ENCODE measurements around the gene MRPL33. TPM values are rescaled to one million over a fixed set of nuclear protein-coding genes. Genes with fewer than 3 reads are reported as not detected.

The MRPL33 gene
- polyA plus RNA-seq, 4 donors = 111 to 156 (median 127) TPM

DNA sequence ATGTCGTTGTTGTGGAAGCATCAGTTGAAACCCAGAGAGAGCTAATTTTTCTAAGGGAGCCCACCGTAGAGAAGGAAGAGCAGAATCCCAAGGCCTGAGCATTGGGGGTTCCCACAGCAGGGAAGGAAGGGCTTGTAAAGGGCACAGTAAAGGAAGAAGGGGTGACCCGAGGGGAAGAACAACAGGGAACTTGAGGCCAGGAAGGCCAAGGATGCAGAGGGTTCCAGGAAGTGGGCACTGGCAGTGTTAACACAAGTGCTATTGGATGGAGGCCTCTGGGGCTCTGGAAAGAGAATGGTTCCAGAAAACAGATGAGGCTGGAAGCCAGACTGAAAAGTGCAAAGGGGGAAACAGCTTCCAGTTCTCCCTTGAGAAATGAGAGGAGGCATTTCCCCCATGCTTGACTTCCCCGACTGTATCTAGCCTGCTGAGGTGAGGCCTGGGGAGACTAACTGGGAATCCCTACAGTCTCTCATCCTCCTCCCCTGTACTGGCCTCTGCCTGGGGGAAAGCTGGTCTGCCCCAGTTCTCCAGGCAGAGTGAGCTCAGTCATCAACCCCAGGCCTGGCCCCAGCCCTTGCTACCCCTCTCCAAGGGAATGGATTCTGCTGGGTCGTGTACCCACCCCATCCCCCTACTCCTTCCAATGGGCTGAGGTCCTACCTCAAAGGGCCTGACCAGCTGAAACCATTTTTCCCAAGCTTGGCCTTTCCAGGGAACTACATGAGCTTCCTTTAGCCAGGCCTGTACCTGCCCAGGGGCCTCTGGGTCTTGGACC lies 43.2 kb upstream of the MRPL33 start:
- Histone ChIP-seq H3K36me3 (ENCODE audit: control insufficient read depth in 3 of 3, insufficient read depth in 2 of 3, low read depth in 1 of 3, low read length in 3 of 3) (no peaks in the 10 kb centered on the region), H3K9me3 (ENCODE audit: control insufficient read depth in 2 of 2, insufficient read depth in 1 of 2, low read depth in 1 of 2, low read length in 1 of 2) (no peaks in the 10 kb centered on the region), H3K4me3 (ENCODE audit: low read depth in 1 of 3, low read length in 3 of 3) (no peak overlapping the region), H3K4me1 (ENCODE audit: control insufficient read depth in 3 of 3, insufficient read depth in 2 of 3, low read depth in 1 of 3, low read length in 2 of 3) (peaks cover 4 to 35% (median 16%) of the 10 kb centered on the region in 3 donors), H3K27me3 (ENCODE audit: control insufficient read depth in 3 of 3, insufficient read depth in 3 of 3, low read length in 3 of 3) (no peaks in the 10 kb centered on the region), H3K27ac (ENCODE audit: low read depth in 1 of 3, low read length in 2 of 3) (peak overlapping the region; percentile 23 to 86 (median 72))
- 80 to 87% (median 81%) methylated on average over 5 of the region's 5 CpGs for WGBS, 3 donors
- no peak for DNase-seq
- FAIRE-seq = no peak

DNA sequence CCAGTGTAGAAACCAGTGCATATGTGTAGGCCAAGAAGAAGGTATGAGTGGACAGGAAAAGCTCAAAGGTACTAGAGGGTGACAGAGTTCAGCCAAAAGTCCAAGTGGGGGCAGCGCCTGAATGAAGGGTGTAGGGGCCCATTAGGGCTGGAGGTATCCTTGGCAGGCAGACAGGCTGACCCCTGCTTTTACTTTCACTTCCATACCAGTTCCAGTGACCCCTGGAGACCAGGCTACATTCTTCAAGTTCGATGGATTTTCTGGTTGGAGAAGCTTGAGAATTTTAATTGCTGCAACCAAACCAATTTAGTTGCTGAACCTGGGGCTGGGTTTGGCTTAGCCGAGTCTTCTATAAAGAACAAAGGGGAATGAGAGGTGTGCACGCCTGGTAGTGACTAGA lies 42.3 kb upstream of the MRPL33 start:
- FAIRE-seq (no peak), DNase-seq (peak; percentile 55 to 82)
- Histone ChIP-seq H3K27me3 (ENCODE audit: control insufficient read depth in 3 of 3, insufficient read depth in 3 of 3, low read length in 3 of 3) (no peaks in the 10 kb centered on the region), H3K4me3 (ENCODE audit: low read depth in 1 of 3, low read length in 3 of 3) (no peak overlapping the region), H3K27ac (ENCODE audit: low read depth in 1 of 3, low read length in 2 of 3) (peak overlapping the region in 1 of 3 donors; percentile 86), H3K9me3 (ENCODE audit: control insufficient read depth in 2 of 2, insufficient read depth in 1 of 2, low read depth in 1 of 2, low read length in 1 of 2) (no peaks in the 10 kb centered on the region), H3K4me1 (ENCODE audit: control insufficient read depth in 3 of 3, insufficient read depth in 2 of 3, low read depth in 1 of 3, low read length in 2 of 3) (peaks cover 4 to 27% (median 16%) of the 10 kb centered on the region in 3 donors), H3K36me3 (ENCODE audit: control insufficient read depth in 3 of 3, insufficient read depth in 2 of 3, low read depth in 1 of 3, low read length in 3 of 3) (no peaks in the 10 kb centered on the region)
- WGBS, 3 donors = 16 to 44% (median 23%) methylated on average over 4 of the region's 4 CpGs

DNA sequence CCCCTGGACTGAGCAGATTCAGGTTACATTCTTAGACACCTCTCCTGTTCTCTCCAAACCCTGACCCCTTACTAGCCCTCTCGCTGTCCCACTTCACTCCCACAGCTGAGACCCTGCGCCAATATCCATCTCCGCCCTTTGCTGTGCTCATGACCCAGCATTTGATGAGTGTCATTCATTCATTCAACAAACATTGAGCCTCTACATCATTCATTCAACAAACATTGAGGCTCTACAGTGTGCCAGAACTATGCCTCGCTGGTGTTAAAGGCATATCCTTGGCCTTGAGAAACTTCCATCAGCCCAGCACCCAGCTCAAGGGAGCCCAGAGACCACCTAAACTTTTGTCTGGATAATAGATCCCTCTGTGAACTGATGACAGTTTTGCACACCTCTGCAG lies 41.9 kb upstream of the MRPL33 start:
- H3K27ac ChIP-seq (ENCODE audit: low read depth in 1 of 3, low read length in 2 of 3) = peak overlapping the region in 1 of 3 donors; percentile 86
- H3K4me1 ChIP-seq (ENCODE audit: control insufficient read depth in 3 of 3, insufficient read depth in 2 of 3, low read depth in 1 of 3, low read length in 2 of 3) = peaks cover 4 to 28% (median 16%) of the 10 kb centered on the region in 3 donors
- 94 to 97% (median 94%) methylated on average over 4 of the region's 4 CpGs for WGBS, 3 donors
- H3K9me3 ChIP-seq (ENCODE audit: control insufficient read depth in 2 of 2, insufficient read depth in 1 of 2, low read depth in 1 of 2, low read length in 1 of 2) = no peaks in the 10 kb centered on the region
- DNase-seq (no peak), FAIRE-seq (no peak)
- H3K4me3 ChIP-seq (ENCODE audit: low read depth in 1 of 3, low read length in 3 of 3) = no peak overlapping the region
- H3K36me3 ChIP-seq (ENCODE audit: control insufficient read depth in 3 of 3, insufficient read depth in 2 of 3, low read depth in 1 of 3, low read length in 3 of 3) = no peaks in the 10 kb centered on the region
- no peaks in the 10 kb centered on the region for H3K27me3 ChIP-seq (ENCODE audit: control insufficient read depth in 3 of 3, insufficient read depth in 3 of 3, low read length in 3 of 3)

DNA sequence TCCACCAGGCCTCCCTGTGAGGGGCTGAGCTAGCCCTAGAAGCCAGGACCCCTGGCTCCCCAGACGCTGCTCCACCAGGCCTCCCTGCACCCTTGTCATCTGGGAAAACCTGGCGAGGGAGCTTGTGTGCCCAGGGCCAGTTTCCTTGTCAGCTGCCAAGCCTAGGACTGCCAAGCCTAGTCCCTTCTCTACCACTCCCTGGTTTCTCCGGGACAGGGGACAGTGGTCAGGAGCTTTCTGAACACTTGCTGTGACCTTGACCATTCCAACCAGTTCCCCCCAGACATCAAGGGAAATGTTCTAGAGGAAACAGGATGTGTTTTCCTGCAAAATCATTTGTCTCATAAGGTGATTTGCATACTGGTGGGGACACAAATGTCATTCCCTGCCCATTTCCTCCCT lies 41.3 kb upstream of the MRPL33 start:
- Histone ChIP-seq H3K36me3 (ENCODE audit: control insufficient read depth in 3 of 3, insufficient read depth in 2 of 3, low read depth in 1 of 3, low read length in 3 of 3) (no peaks in the 10 kb centered on the region), H3K4me3 (ENCODE audit: low read depth in 1 of 3, low read length in 3 of 3) (no peak overlapping the region), H3K27me3 (ENCODE audit: control insufficient read depth in 3 of 3, insufficient read depth in 3 of 3, low read length in 3 of 3) (no peaks in the 10 kb centered on the region), H3K27ac (ENCODE audit: low read depth in 1 of 3, low read length in 2 of 3) (peak overlapping the region in 2 of 3 donors; percentile 57 to 86), H3K4me1 (ENCODE audit: control insufficient read depth in 3 of 3, insufficient read depth in 2 of 3, low read depth in 1 of 3, low read length in 2 of 3) (peaks cover 6 to 28% (median 16%) of the 10 kb centered on the region in 3 donors), H3K9me3 (ENCODE audit: control insufficient read depth in 2 of 2, insufficient read depth in 1 of 2, low read depth in 1 of 2, low read length in 1 of 2) (no peaks in the 10 kb centered on the region)
- no peak for FAIRE-seq
- WGBS, 3 donors = 27 to 57% (median 48%) methylated on average over 3 of the region's 3 CpGs
- peak in 1 of 2 donors; percentile 51 for DNase-seq

DNA sequence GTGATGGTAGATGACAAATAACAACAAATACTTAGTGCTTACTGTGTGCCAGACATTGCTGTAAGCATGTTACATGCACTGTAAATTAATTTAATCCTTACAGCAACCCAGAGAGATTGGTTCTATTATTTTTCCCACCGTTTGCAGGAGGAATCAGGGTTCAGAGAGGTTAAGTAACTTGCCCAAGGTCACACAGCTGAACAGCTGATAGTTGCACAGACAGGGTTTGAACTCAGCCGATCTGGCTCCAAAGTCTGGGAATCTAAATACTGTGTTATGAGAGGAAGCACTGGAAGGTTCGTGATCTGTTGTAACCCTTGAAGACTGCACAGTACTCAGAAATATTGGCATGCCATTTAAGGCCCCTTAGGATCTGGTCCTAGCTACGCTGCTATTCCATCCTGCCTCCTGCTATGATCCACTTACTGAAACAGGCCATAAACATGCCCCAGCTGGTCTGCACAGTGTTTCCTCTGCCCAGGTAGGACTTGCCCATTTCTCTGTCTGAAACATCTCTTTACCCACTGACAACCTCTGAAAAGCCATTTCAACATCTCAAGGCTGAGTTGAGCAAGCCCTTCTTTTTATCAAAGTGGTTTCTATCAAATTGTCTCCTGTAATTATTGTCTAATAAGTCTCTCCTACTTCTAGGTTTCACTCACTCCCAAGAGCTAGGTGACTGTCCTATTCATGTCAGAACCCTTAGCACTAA lies 40.4 kb upstream of the MRPL33 start:
- WGBS, 3 donors = 43 to 58% (median 45%) methylated on average over 4 of the region's 4 CpGs
- DNase-seq (no peak), FAIRE-seq (no peak)
- Histone ChIP-seq H3K27me3 (ENCODE audit: control insufficient read depth in 3 of 3, insufficient read depth in 3 of 3, low read length in 3 of 3) (no peaks in the 10 kb centered on the region), H3K4me3 (ENCODE audit: low read depth in 1 of 3, low read length in 3 of 3) (no peak overlapping the region), H3K36me3 (ENCODE audit: control insufficient read depth in 3 of 3, insufficient read depth in 2 of 3, low read depth in 1 of 3, low read length in 3 of 3) (no peaks in the 10 kb centered on the region), H3K9me3 (ENCODE audit: control insufficient read depth in 2 of 2, insufficient read depth in 1 of 2, low read depth in 1 of 2, low read length in 1 of 2) (no peaks in the 10 kb centered on the region), H3K27ac (ENCODE audit: low read depth in 1 of 3, low read length in 2 of 3) (peak overlapping the region in 1 of 3 donors; percentile 86), H3K4me1 (ENCODE audit: control insufficient read depth in 3 of 3, insufficient read depth in 2 of 3, low read depth in 1 of 3, low read length in 2 of 3) (peaks cover 14 to 33% (median 16%) of the 10 kb centered on the region in 3 donors)

DNA sequence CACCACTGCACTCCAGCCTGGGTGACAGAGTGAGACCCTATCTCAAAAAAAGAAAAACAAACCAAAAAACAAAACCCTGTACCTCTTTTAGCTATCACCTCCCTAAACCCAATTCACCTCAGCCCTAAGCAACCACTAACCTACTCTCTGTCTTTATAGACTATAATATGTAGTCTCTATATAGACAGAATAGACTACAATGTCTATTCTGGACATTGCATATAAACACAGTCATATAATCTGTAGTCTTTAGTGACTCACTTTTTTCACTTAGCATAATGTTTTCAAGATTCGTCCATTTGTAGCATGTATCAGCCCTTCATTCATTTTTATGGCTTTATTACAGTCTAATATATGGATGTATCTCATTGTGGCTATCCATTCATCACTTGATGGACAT lies 37.2 kb upstream of the MRPL33 start:
- FAIRE-seq = no peak
- Histone ChIP-seq H3K9me3 (ENCODE audit: control insufficient read depth in 2 of 2, insufficient read depth in 1 of 2, low read depth in 1 of 2, low read length in 1 of 2) (no peaks in the 10 kb centered on the region), H3K27ac (ENCODE audit: low read depth in 1 of 3, low read length in 2 of 3) (peak overlapping the region in 1 of 3 donors; percentile 32), H3K4me1 (ENCODE audit: control insufficient read depth in 3 of 3, insufficient read depth in 2 of 3, low read depth in 1 of 3, low read length in 2 of 3) (peaks cover 13 to 41% (median 17%) of the 10 kb centered on the region in 3 donors), H3K36me3 (ENCODE audit: control insufficient read depth in 3 of 3, insufficient read depth in 2 of 3, low read depth in 1 of 3, low read length in 3 of 3) (no peaks in the 10 kb centered on the region), H3K4me3 (ENCODE audit: low read depth in 1 of 3, low read length in 3 of 3) (no peak overlapping the region), H3K27me3 (ENCODE audit: control insufficient read depth in 3 of 3, insufficient read depth in 3 of 3, low read length in 3 of 3) (no peaks in the 10 kb centered on the region)
- no peak for DNase-seq
- 12 to 61% (median 38%) methylated on average over 1 of the region's 1 CpG for WGBS, 3 donors

DNA sequence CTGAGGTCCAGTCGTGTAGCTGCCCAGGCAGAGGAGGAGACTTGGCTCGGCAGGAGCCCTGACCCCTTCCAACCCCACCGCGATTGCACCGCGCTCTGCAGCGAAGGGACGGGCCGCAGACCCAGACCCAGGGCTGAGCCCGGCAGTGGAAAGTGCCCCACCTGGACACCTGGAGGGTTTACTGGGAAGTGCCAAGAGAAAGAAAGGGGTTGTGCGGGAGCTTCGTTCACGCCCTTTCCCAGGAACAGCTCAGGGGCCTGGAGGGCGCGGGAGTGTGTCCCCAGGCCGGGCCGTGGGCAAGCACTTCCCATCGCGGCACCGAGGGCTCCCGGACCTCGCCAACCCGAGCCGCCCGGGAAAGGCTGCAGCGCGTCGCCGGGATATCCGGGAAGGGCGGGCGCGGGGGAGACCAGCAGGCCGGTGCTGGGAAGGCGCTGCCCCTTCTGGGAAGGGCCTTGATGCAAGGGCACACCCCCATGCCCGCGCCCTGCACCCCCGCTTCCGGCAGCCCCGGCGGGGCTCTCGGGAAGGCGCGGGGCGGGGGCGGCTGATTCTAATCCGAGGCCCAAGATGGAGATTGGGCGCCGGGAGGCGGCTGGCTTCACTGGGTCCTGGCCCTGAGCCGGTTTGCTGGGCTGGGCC lies 36.1 kb upstream of the MRPL33 start:
- Histone ChIP-seq H3K36me3 (ENCODE audit: control insufficient read depth in 3 of 3, insufficient read depth in 2 of 3, low read depth in 1 of 3, low read length in 3 of 3) (no peaks in the 10 kb centered on the region), H3K27ac (ENCODE audit: low read depth in 1 of 3, low read length in 2 of 3) (peak overlapping the region; percentile 8 to 96 (median 81)), H3K27me3 (ENCODE audit: control insufficient read depth in 3 of 3, insufficient read depth in 3 of 3, low read length in 3 of 3) (no peaks in the 10 kb centered on the region), H3K4me3 (ENCODE audit: low read depth in 1 of 3, low read length in 3 of 3) (peak overlapping the region in 2 of 3 donors; percentile 38 to 54), H3K9me3 (ENCODE audit: control insufficient read depth in 2 of 2, insufficient read depth in 1 of 2, low read depth in 1 of 2, low read length in 1 of 2) (no peaks in the 10 kb centered on the region), H3K4me1 (ENCODE audit: control insufficient read depth in 3 of 3, insufficient read depth in 2 of 3, low read depth in 1 of 3, low read length in 2 of 3) (peaks cover 6 to 38% (median 17%) of the 10 kb centered on the region in 3 donors)
- 0 to 6% (median 5%) methylated on average over 48 to 51 of the region's 51 CpGs for WGBS, 3 donors
- DNase-seq (peak; percentile 75 to 91), FAIRE-seq (no peak)
